T-helper 1 cell treated with Interleukin-12 subunit alpha and Interleukin-12 subunit beta and Interleukin-4 antibody, amounts not matched to agents 30 ng/mL and 1 ng/mL, for 36 hours (primary cell): Measurements from ENCODE around the gene HHAT. TPM values are rescaled to one million over a fixed set of nuclear protein-coding genes. Genes with fewer than 3 reads are reported as not detected.

Experiments used
- intact Hi-C: fragments of 100-400 bp; cut with micrococcal nuclease; formaldehyde crosslinking; loops from one replicate; pipeline ENCODE4 v1.15.1; 2024
- total RNA-seq: library from RNA; stranded (reverse); gene quantifications from 2 replicates; pipeline ENCODE4 v1.2.3, GENCODE V29; 2022

HHAT gene
- total RNA-seq, 1 donor from 2014 or later = 1.1 TPM

- intact Hi-C loops = no loop called here
These were observed 258.9 kb downstream of the HHAT start for GRCh38 chr1:210587566-210587965.

DNA sequence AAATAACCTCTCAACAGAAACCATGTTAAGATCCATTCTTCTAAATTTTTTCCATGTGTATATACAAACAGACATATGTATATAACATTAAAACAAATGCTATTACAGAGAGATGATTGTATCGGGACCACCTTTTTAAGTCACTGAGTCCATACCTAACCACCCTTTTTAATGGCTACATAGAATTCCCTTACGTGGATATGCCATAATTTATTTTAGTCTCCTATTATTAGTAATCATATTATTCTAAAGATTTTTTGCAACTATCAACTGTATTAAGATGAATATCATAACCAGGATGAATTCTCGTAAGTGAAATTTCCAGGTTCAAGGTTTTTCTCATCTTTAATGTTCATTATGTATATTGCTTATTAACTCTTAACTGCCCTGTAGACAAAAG is 259.7 kb downstream of the HHAT start:
- intact Hi-C loops = no loop called here

DNA sequence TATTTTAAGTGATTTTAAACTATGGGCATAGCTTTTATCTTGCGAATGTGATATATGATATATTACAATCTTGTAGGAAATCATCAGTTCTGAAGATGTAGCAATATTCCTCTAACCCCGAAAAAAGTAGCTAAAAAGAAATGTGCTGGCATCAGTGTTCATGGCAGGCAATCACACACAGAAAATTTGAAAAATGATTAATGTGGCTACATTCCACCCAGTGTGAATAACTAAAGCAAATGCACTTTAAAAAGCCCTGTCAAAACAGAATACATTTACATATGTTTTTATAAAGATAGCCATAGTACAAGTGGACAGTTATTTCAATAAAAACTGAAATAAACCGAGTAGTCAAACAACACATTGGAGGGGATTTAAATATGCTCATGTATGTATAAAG is 260.2 kb downstream of the HHAT start:
- intact Hi-C loops = no loop called here

- intact Hi-C loops = no loop called here
These were observed 262.5 kb downstream of the HHAT start for GRCh38 chr1:210591214-210591613.

DNA sequence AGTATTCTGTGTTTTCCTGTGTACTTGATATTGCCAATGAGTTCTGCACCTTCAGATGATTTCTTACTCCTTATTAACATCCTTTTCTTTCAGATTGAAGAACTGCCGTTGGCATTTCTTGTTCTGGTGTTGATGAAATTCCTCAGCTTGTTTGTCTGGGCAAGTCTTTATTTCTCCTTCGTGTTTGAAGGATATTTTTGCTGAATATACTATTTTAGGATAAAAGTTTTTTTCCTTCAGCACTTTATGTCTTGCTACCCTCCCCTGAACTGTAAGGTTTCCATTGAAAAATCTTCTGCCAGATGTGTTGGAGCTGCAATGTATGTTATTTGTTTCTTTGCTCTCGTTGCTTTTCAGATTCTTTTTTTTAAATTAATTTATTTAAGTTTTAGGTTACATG is 265.9 kb downstream of the HHAT start:
- intact Hi-C loops = no loop called here

DNA sequence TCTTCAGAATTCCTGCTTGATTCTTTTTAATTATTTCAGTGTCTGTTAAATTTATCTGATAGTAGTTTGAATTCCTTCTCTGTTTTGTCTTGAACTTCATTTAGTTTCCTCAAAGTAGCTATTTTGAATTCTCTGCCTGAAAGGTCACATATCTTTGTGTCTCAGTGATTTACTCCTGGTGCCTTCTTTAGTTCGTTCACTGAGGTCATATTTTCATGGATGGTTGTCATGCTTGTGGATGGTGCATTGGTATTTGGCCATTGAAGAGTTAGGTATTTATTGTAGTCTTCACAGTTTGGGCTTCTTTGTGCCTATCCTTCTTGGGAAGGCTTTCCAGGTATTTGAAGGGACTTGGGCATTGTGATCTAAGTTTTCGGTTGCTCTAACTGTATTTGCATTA is 267.9 kb downstream of the HHAT start:
- intact Hi-C loops = no loop called here

DNA sequence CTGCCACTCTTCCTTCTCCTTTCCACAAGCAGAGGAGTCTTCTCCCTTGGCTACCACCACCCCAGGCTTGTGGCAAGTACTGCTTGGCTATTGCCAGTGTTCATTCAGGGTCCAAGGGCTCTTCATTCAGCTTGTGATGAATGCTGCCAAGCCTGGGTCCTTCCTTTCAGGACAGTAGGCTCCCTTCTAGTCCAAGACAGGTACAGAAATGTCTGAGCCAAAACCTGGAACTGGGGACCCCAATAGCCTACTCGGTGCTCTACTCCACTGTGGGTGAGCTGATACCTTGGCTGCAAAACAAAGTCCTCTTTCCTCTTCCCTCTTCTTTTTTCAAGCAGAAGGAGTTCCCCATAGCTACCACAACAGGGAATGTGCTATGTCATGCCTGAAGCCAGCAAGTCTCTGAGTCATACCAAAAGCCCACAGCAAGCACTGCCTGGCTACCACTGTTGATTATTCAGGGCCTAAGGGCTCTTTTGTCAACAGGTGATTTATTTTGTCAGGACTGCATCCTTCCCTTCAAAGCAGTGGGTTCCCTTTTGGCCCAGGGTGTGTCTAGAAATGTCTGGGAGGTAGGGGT is 268.9 kb downstream of the HHAT start:
- intact Hi-C loops = no loop called here

- intact Hi-C loops = no loop called here
These were observed 269.5 kb downstream of the HHAT start for GRCh38 chr1:210598135-210598652.

GRCh38 chr1:210600421-210601159 is 271.9 kb downstream of the HHAT start:
- intact Hi-C loops = no loop called here

- intact Hi-C loops = no loop called here
These were observed 274.4 kb downstream of the HHAT start for GRCh38 chr1:210603123-210603522.

DNA sequence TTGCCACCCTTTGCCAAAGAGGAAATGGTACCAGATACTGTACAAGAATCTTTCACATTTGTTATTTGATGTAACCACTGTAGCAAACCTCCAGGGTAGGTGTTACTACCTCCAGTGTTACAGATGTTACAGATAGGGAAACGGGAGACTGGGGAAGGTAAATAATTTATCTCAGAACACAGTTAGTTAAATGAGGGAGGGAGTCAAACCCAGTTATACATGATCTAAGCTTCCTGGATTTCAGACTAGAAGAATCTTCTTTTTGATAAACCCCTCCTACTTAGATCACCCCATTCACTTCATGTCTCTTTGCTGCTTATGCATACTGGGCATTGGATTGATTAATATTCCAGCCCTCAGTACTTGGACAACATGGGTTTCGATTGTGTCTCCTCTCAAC is 276.4 kb downstream of the HHAT start:
- intact Hi-C loops = no loop called here

DNA sequence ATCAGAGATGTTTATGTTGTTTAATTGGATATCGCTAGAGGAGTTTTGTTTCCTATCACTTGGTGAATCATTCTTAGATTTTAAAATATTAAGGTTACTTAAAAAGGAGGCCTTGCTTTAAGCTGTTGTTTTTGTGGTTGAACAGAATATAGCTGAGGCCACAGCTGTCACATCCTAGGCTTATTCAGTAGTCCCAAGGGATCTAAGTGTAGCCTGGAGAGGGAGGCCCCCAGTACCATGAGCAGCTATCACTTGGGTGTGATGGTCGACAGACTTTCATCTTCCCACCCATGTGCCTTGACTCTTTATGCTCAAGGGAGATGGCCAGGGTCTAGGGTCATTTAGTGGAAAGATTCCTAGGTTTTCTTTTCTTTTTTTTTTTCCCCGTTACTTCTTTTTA is 278.7 kb downstream of the HHAT start:
- intact Hi-C loops = no loop called here

- intact Hi-C loops = no loop called here
These were observed 280.1 kb downstream of the HHAT start for GRCh38 chr1:210608767-210609166.

GRCh38 chr1:210616356-210616755 is 287.7 kb downstream of the HHAT start:
- intact Hi-C loops = no loop called here

GRCh38 chr1:210617293-210617692 is 288.6 kb downstream of the HHAT start:
- intact Hi-C loops = no loop called here

DNA sequence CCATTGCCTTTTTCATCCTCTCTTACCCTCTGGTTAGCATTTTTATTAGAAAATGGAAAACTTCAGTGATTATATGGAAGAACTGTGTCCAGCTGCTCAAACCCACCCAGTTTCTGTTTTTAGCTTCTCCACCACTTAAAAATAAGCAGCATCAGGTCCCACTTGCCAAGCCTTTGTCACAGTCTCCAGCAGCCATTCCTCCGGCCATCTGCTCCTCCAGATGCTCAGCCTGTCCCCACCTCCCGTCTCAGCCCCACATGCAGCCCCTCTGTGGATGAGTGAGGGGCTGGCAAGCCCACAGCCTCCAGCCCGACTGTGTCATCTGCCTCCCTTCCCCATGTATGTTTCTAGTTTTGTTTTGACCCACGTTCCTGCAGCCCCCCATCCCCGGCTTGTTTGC is 289.7 kb downstream of the HHAT start:
- intact Hi-C loops = no loop called here

DNA sequence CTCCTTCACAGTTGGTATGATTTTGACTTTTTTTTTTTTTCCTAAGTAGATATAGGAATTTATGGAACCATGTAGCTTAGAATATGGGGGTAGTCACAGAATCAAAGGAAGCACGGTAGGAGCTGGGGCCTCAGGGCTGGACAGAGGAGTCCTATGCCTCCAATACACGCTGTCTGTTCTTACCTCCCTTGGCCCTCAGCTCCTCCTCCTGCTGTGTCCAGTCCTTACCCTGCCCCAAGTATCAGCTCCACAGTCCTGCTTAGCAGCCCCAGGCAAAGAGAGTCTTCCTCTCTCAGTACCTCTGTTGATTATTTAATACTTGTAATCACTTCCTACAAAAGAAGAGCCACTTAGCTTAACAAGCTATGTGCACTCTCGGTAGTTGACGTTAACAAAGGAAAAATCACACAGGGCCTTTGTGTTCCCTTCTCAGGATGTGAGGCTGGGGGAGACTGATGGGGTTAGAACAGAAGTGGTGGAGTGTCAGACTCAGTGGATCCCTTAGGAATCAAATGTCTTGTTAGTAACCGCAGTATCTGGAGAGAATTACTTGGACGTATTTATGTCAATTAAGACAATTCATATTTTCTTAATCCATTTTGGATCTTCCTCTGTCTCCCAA is 292.3 kb downstream of the HHAT start:
- intact Hi-C loops = no loop called here

GRCh38 chr1:210621712-210622111 is 293.0 kb downstream of the HHAT start:
- intact Hi-C loops = no loop called here

DNA sequence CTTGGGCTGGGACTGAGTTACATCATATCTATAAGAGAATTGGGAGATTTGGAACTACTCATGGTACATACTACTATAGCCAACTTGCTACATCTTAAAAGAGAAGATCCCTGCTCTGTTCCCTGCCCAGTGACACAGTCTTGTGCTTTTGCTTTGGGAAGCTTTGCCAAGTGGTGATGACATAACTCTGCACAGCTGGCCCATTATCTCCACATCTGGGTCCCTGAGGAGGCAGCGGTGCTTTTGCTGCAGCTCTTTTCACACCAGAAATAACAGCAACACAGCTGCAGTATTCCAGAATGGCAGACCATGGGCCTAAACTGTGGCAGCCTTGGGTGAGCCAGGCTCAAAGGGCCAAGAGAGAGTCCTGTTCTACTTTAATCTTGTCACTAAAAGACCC is 296.0 kb downstream of the HHAT start:
- intact Hi-C loops = no loop called here

- intact Hi-C loops = no loop called here
These were observed 297.0 kb downstream of the HHAT start for GRCh38 chr1:210625715-210626114.

DNA sequence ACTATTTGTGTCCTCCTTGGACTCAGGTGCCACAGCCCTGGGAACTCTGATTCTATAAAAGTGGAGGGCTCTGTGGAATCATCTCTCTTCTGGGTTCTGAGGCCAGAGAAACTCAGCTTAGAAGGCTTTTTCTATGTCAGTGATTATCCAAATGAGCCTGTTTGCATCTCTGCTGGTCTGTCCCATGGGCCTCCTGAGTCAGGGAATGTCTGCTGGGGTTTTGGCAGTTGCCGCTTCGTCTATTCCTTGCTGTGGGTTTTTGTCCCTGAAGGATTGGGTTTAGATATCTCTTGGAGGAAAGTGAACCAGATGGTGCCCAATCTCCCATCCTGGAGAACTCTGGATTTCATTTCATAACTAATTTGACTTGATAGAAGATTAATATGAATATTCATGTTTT is 297.6 kb downstream of the HHAT start:
- intact Hi-C loops = no loop called here

- intact Hi-C loops = no loop called here
These were observed 299.1 kb downstream of the HHAT start for GRCh38 chr1:210627755-210628154.

DNA sequence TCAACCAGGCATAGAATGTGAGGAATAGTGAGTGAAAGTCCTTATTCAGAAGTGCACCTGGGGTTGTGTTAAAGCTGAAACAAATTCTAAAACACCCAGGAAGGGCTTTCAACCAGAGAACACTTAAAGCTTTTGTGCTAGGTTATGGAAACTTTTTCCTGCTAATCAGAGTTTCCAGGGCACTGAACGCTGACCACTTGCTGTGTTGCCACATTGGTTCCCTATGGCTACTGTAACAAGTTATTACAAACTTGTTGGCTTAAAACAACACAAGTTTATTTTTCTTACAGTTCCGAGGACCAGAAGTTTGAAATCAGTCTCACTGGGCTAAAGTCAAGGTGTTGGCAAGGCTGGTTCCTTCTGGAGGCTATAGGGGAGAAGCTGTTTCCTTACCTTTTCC is 300.6 kb downstream of the HHAT start:
- intact Hi-C loops = no loop called here
